GM19239 (cell line): ENCODE measurements around the gene B3GNT8.
A peak's percentile ranks its signal among the peaks of the same experiment; 100 is the strongest.
"Not testable (repeated sequence)": the region's sequence is repeated elsewhere in the genome, so short reads cannot be mapped to it uniquely, and the experiment has no call there.

Experiments used
- DNase-seq: peaks from one replicate; pipeline ENCODE4 v3.0.0; 2011; ENCODE audit warnings: low spot score; ENCODE audit not compliant: insufficient read length
- FAIRE-seq: peaks from 2 replicates; lab custom pipeline; 2011; peaks lifted over from hg19 to GRCh38; lab: Jason Lieb, UNC

B3GNT8 gene

GRCh38 chr19:41420101-41420880, 6.9 kb downstream of the B3GNT8 start:
- FAIRE-seq (no peak), DNase-seq (no peak)

DNA sequence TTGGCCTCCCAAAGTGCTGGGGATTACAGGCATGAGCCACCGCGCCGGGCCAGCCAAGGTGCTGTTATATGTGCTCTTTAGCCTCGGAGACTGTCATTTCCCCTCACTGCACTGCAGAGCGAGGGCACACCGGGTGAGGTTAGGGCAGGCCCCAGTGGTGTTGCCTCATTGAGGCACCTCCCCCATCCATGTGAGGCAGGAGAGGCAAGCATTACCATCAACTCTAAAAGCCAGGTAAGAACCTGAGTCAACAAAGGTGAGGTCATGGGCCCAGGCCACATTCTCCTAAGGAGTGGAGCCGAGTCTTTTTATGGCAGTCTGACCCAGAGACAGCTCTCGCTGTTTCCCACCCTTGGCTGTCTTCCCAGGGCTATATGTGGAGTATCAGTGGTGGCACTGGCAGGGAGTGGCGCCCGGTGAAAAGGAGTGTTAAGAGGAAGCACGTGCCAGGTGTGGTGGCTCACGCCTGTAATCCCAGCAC, 10.9 kb downstream of the B3GNT8 start:
- DNase-seq (no peak), FAIRE-seq (no peak)

- FAIRE-seq (no peak), DNase-seq (no peak)
Measured at GRCh38 chr19:41415154-41415571, 12.0 kb downstream of the B3GNT8 start.

DNA sequence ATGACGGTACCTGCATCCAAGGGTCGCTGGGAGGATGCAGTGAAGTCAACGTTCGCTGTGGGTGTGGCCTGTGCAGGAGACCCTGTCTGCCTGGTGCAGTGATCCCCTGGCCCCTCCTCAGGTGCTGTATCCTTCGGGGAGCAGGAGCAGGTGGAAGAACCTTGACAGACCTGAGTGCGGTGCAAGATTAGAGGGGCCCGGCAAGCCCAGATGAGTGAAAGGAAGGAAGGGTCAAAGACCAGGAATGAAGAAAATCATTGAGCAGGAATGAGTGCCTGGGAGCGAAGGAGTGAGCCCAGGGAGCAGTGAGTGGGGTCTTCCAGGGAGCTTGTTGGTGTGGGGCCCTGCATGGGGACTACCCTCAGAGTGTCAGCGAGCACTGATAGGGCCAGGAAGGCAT, 12.7 kb downstream of the B3GNT8 start:
- FAIRE-seq = no peak

GRCh38 chr19:41413947-41414346, 13.2 kb downstream of the B3GNT8 start:
- DNase-seq (no peak), FAIRE-seq (no peak)

More for the DNA sequence above, 12.7 kb downstream of the B3GNT8 start:
- DNase-seq = no peak

DNA sequence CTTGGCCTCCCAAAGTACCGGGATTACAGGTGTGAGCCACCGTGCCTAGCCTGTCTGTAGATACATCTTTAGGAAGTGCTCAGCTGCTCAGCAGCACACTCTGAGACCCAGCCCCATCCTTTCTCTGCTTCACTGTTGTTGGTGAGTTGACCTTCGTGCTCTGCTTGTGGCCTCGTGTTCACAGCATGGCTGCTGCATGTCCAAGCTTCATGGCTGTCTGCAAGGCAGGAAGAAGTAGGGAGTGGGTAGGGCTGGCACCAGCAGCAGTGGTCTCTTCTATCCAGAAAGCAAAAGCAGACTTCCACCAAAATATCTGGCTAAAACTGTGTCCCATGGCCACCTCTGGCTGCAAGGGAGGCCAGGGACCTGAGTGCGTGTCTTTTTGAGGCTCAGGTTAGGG, 14.2 kb downstream of the B3GNT8 start:
- FAIRE-seq = no peak
- no peak for DNase-seq

DNA sequence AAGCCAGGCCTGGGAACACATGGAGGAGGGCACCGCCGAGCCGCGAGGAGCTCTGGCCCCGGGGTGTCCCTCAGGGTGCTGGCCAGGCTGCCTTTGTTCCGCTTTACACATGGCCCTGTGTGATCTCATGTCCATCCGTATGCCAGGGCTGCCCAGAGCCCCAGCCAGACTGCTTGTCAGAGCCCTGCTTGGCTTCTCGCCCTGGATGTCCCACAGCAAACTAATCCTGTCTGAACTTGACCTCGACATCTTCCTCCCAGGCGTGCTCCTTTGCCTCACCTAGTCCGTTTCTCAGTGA, 15.3 kb downstream of the B3GNT8 start:
- DNase-seq (no peak), FAIRE-seq (no peak)

- DNase-seq (no peak), FAIRE-seq (no peak)
Measured at GRCh38 chr19:41411100-41411967, 15.8 kb downstream of the B3GNT8 start.

- FAIRE-seq (no peak), DNase-seq (no peak)
Measured at GRCh38 chr19:41410336-41411054, 16.7 kb downstream of the B3GNT8 start.

DNA sequence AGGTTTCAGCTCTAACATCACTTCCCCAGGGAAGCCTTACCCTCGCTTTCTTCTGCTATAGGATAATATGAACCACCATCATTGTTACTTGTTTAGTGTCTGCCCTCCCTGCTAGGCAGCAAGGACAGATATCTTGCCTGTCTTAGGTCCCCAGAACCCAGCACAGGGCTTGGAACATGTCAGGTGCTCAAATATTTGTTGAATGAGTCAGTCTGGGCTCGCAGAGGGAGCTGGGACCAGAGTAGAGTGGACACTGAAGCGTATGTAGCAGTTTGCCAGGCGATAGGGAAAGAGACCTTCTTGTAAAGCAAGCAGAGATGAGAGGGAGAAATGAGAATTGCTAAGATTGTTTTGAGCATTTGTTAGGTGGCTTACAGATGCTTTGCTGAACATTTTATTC, 17.9 kb downstream of the B3GNT8 start:
- no peak for DNase-seq
- peak; percentile 26 for FAIRE-seq

GRCh38 chr19:41408846-41409245, 18.3 kb downstream of the B3GNT8 start:
- not testable (repeated sequence) for FAIRE-seq, DNase-seq

DNA sequence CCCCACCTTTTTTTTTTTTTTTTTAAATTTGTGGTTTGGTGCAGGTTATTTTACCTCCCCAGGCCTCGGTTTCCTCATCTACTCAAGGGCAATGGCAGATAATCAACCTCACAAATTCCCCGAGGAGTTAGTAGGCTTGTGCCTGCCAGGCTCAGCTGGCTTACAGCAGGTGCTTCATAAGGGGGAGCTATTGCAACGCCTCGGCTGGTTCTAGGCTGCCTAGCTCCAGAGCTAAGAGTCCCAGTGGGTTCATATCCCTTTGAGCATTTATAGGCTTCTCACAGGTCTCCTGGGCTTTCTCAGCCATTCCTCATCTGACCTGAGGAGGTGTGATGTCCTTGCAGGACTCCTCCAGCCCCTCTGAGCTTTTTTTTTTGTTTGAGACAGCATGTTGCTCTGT, 18.9 kb downstream of the B3GNT8 start:
- DNase-seq = no peak
- FAIRE-seq = no peak

DNA sequence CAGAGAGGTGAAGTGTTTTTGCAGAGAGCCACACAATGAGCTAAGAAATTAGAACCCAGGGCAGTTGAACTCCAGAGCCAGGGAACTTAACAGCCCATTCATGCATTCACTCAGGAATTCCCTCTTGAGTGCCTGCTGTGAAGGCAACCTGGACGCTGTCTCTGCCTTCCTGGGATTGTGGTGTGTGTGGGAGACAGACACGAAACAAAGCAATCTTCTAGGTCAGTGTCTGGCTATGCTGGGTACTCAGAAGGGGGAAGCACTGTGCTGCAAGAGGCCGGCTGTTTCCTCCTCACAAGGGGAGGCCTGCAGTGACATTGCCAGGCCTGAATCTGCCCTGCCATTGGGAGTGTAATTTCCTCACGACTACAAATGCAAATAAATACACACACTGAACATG, 19.9 kb downstream of the B3GNT8 start:
- no peak for FAIRE-seq

GRCh38 chr19:41405776-41406175, 21.4 kb downstream of the B3GNT8 start:
- no peak for FAIRE-seq
- no peak for DNase-seq

More for the DNA sequence above, 19.9 kb downstream of the B3GNT8 start:
- no peak for DNase-seq

GRCh38 chr19:41403181-41403970, 23.8 kb downstream of the B3GNT8 start:
- no peak for FAIRE-seq
- DNase-seq = no peak

GRCh38 chr19:41402010-41402409, 25.2 kb downstream of the B3GNT8 start:
- DNase-seq (no peak), FAIRE-seq (no peak)

GRCh38 chr19:41401483-41401882, 25.7 kb downstream of the B3GNT8 start:
- DNase-seq (no peak), FAIRE-seq (no peak)

DNA sequence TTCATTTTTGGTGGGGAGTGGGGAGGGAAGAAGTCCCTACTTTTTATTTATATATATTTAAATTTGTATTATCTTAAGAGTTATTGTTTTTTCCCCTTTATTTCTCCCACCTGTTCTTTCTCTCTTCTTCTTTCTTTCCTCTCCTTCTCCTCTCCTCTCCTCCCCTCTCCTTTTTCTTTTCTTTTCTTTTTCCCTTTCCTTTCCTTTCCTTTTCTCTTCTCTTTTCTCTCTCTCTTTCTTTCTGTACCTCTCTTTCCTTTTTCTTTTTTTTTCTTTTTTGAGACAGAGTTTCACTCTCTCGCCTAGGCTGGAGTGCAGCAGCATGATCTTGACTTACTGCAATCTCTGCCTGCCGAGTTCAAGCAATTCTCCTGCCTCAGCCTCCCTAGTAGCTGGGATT, 27.6 kb downstream of the B3GNT8 start:
- no peak for FAIRE-seq
- no peak for DNase-seq

DNA sequence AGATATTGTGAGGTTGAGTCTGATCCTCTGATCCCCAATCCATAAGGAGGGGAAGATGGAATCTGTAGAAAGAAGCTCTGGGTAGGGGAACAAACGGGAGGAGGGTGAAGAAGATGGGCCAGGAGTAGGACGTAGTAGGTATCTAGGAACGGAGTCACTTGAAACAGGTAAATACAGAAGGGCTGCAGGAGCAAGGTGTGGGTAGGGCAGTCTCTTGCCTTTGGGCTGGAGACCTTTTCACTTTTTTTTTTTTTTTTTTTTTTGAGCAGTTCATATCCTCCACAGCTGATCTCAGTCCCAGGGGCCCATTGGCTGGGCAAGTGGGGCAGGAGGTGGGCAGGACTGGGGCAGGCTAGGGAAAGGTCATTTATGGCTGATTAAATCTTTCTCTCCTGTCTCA, 28.1 kb downstream of the B3GNT8 start:
- FAIRE-seq = no peak

DNA sequence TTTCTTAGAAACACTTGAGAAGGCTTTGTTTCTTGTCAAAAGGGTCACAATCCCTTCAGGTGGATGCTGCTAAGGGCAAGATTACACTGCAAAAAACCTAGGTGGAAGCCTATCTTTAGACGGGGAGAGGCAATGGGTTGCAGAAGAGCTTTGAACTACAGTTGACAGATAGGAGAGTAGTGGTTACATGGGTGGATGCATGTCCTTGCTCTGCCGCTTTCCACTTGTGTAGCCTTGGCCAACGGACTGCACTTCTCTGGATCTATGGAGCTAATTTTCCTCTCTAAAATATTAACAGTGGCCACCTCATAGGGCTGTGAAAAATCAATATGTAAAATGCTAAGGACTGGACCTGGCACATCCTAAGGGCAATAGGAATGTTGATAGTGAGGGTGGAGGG, 28.6 kb downstream of the B3GNT8 start:
- DNase-seq (no peak), FAIRE-seq (no peak)

More for the DNA sequence above, 28.1 kb downstream of the B3GNT8 start:
- DNase-seq = no peak
